B cell (primary cell): ENCODE measurements around the gene SLC8B1. TPM values are rescaled to one million over a fixed set of nuclear protein-coding genes. Genes with fewer than 3 reads are reported as not detected.

Experiments
- ATAC-seq: fragments of 200-7000 bp; cut with Tn5 transposase; one replicate; pipeline ENCODE4 v1.10.0; 2021; ENCODE audit warnings: low read depth, mild to moderate bottlenecking, moderate number of reproducible peaks, moderate library complexity
- CTCF ChIA-PET: fragments of 350-600 bp; sonication (Branson Sonifier 250); formaldehyde crosslinking; loops from one replicate; lab custom pipeline; 2021; ENCODE audit warnings: antibody characterized with exemption, inconsistent platforms; lab: Charles Lee
- POLR2A ChIA-PET: fragments of 350-600 bp; sonication (Branson Sonifier 250); formaldehyde crosslinking; loops from one replicate; lab custom pipeline; 2021; ENCODE audit warnings: antibody characterized with exemption; lab: Charles Lee
- DNase-seq: peaks from one replicate; pipeline ENCODE4 v3.0.0; 2013
- H2AFZ ChIP-seq: 2 replicates; pipeline ENCODE4 v1.6.1; 2012; ENCODE audit warnings: mild to moderate bottlenecking, low read depth, low read length; ENCODE audit not compliant: insufficient read depth, poor library complexity, severe bottlenecking
- H3K27ac ChIP-seq, 2 donors: 1 replicate in 1 of 2; 2 replicates in 1 of 2; pipeline ENCODE4 v1.5.1; 2012 to 2013; ENCODE audit warnings: low read length in 2 of 2, mild to moderate bottlenecking in 2 of 2, moderate library complexity in 1 of 2
- H3K27me3 ChIP-seq, 4 experiments: fragments of 200-600 bp in 1 of 4; sonication (generic) in 1 of 4; replicated peaks in 1 of 4; 1 replicate in 2 of 4; 2 replicates in 2 of 4; pipeline versions ENCODE4 v1.6.1 to v1.7.0; 2013 to 2016; ENCODE audit warnings: low read length in 3 of 4, mild to moderate bottlenecking in 2 of 4, mixed read lengths in 1 of 4, moderate library complexity in 1 of 4; ENCODE audit not compliant: insufficient read depth in 4 of 4, control insufficient read depth in 3 of 4; ENCODE audit errors: control extremely low read depth in 1 of 4
- H3K36me3 ChIP-seq, 2 experiments: replicated peaks in 1 of 2; 1 replicate in 1 of 2; 2 replicates in 1 of 2; pipeline versions ENCODE4 v1.6.1 to v1.7.1; 2013; ENCODE audit warnings: low read length in 1 of 2; ENCODE audit not compliant: insufficient read depth in 2 of 2, control insufficient read depth in 1 of 2; ENCODE audit errors: control extremely low read depth in 1 of 2, extremely low read depth in 1 of 2
- H3K4me1 ChIP-seq, 2 donors: fragments of 200-600 bp in 1 of 2; sonication (generic) in 1 of 2; 1 replicate in 1 of 2; 2 replicates in 1 of 2; pipeline versions ENCODE4 v1.5.1 to v1.6.1; 2013 to 2017; ENCODE audit warnings: low read length in 2 of 2; ENCODE audit not compliant: control insufficient read depth in 2 of 2, insufficient read depth in 2 of 2
- H3K4me2 ChIP-seq: replicated peaks from 2 replicates; pipeline ENCODE3; 2012; ENCODE audit warnings: mild to moderate bottlenecking, low read depth, low read length; ENCODE audit not compliant: poor library complexity, severe bottlenecking
- H3K4me3 ChIP-seq, 5 experiments: fragments of 200-600 bp in 1 of 5; sonication (generic) in 1 of 5; 1 replicate in 3 of 5; 2 replicates in 2 of 5; pipeline versions ENCODE4 v1.5.1 to v1.7.0; 2011 to 2016; ENCODE audit warnings: low read length in 4 of 5, mild to moderate bottlenecking in 4 of 5, low read depth in 2 of 5, control low read depth in 1 of 5, moderate library complexity in 1 of 5; ENCODE audit not compliant: insufficient read depth in 1 of 5; ENCODE audit errors: control extremely low read depth in 1 of 5, extremely low read depth in 1 of 5
- H3K79me2 ChIP-seq: fragments of 200-600 bp; sonication (generic); one replicate; pipeline ENCODE4 v1.6.0; 2016; ENCODE audit warnings: low read length; ENCODE audit not compliant: control insufficient read depth, insufficient read depth
- H3K9ac ChIP-seq: fragments of 200-600 bp; sonication (generic); 2 replicates; pipeline ENCODE4 v1.6.1; 2017; ENCODE audit warnings: mild to moderate bottlenecking, low read length, moderate library complexity
- H3K9me3 ChIP-seq, 3 donors: one replicate each; pipeline versions ENCODE4 v1.6.1 to v1.7.1; 2013; ENCODE audit warnings: low read length in 2 of 3; ENCODE audit not compliant: control insufficient read depth in 2 of 3, insufficient read depth in 1 of 3; ENCODE audit errors: control extremely low read depth in 1 of 3
- H4K20me1 ChIP-seq: 2 replicates; pipeline ENCODE4 v1.6.0; 2012; ENCODE audit warnings: mild to moderate bottlenecking, low read length; ENCODE audit not compliant: insufficient read depth, control insufficient read depth, poor library complexity, severe bottlenecking
- H3K27ac Mint-ChIP-seq: one replicate; pipeline ENCODE4 v1.8.0; 2021; ENCODE audit warnings: mixed read lengths
- H3K27me3 Mint-ChIP-seq: one replicate; pipeline ENCODE4 v1.8.0; 2021; ENCODE audit warnings: mixed read lengths
- H3K4me1 Mint-ChIP-seq: one replicate; pipeline ENCODE4 v1.8.0; 2021; ENCODE audit warnings: mixed read lengths
- H3K4me3 Mint-ChIP-seq: one replicate; pipeline ENCODE4 v1.8.0; 2021; ENCODE audit warnings: mixed read lengths
- H3K9me3 Mint-ChIP-seq: one replicate; pipeline ENCODE4 v1.8.0; 2022; ENCODE audit warnings: mixed read lengths; ENCODE audit not compliant: insufficient read depth
- CTCF ChIP-seq: fragments of 200-600 bp; IDR thresholded peaks from one replicate; pipeline ENCODE4 v1.8.0; 2022; ENCODE audit warnings: antibody characterized with exemption, mild to moderate bottlenecking
- EZH2 ChIP-seq: IDR thresholded peaks from 2 replicates; pipeline ENCODE4 v1.6.1; 2012; ENCODE audit warnings: borderline replicate concordance, low read depth, mild to moderate bottlenecking, moderate library complexity, low read length; ENCODE audit not compliant: insufficient read depth, poor library complexity, severe bottlenecking
- WGBS: methylation state at CpG from one replicate; pipeline ENCODE4 v1.1.5; 2013; ENCODE audit warnings: missing lambda C conversion rate; ENCODE audit not compliant: insufficient coverage; 5-methylcytosine and 5-hydroxymethylcytosine counted together
- intact Hi-C: fragments of 100-400 bp; cut with micrococcal nuclease; formaldehyde crosslinking; loops from one replicate; pipeline ENCODE4 v1.10.0; 2022
- polyA plus RNA-seq: library from polyadenylated mRNA; depleted of rRNA; stranded (reverse); fragments of >200 nt; gene quantifications from 2 replicates; pipeline ENCODE4 v1.2.3, GENCODE V29; 2012
- total RNA-seq, 2 donors: library from RNA; stranded (reverse); fragments of 120-200 nt in 1 of 2; gene quantifications; 1 replicate in 1 of 2; 2 replicates in 1 of 2; pipeline versions ENCODE4 v1.2.3 to v1.2.4, GENCODE V29; 2013 to 2022

The SLC8B1 gene
- total and polyA plus RNA-seq, 2 donors (not counting 1 experiment from before 2014, with no cell fraction given), result 18.7 to 35.6 TPM

GRCh38 chr12:113260636-113261300, 74.1 kb downstream of the SLC8B1 start:
- Histone ChIP-seq H3K4me3 (no peak overlapping the region), H3K27ac (peak overlapping the region in 1 of 2 donors; percentile 25), H3K4me2 (no peak overlapping the region), H3K79me2 (peaks cover 9% of the 10 kb centered on the region), H3K4me1 (peaks cover 17 to 20% of the 10 kb centered on the region in 2 donors), H3K27me3 (no peaks in the 10 kb centered on the region), H3K36me3 (peaks cover 5 to 17% of the 10 kb centered on the region in 2 experiments), H4K20me1 (no peaks in the 10 kb centered on the region), H2AFZ (no peak overlapping the region), H3K9me3 (peaks cover 0 to 5% (median 0%) of the 10 kb centered on the region in 3 donors), H3K9ac (no peak overlapping the region)
- ATAC-seq (no peak), DNase-seq (no peak)
- no peaks in the 10 kb centered on the region for H3K9me3 Mint-ChIP-seq
- 58% methylated on average over 7 of the region's 12 CpGs for WGBS
- ChIA-PET CTCF (interaction anchor here (0.7 to 1.6 kb wide), 3 partner anchors 53 to 165 kb away, joined by 3 to 5 read pairs (median 3); no protein-coding TSS in a partner anchor), POLR2A (no interaction called here)
- intact Hi-C loops, result no loop called here
- H3K4me3 Mint-ChIP-seq, result no peak overlapping the region
- no peaks in the 10 kb centered on the region for H3K27me3 Mint-ChIP-seq
- no peak overlapping the region for H3K27ac Mint-ChIP-seq
- H3K4me1 Mint-ChIP-seq, result peaks cover 24% of the 10 kb centered on the region
- TF ChIP-seq CTCF, result no peak

- Histone ChIP-seq H3K4me2 (no peak overlapping the region), H4K20me1 (no peaks in the 10 kb centered on the region), H3K9me3 (peaks cover 0 to 5% (median 0%) of the 10 kb centered on the region in 3 donors), H3K27ac (peak overlapping the region in 1 of 2 donors; percentile 25), H3K4me1 (peaks cover 17 to 20% of the 10 kb centered on the region in 2 donors), H2AFZ (no peak overlapping the region), H3K9ac (no peak overlapping the region), H3K27me3 (no peaks in the 10 kb centered on the region), H3K36me3 (peaks cover 5 to 16% of the 10 kb centered on the region in 2 experiments), H3K79me2 (peaks cover 9% of the 10 kb centered on the region), H3K4me3 (no peak overlapping the region)
- Mint-ChIP-seq H3K27me3 (no peaks in the 10 kb centered on the region), H3K27ac (peak overlapping the region; percentile 50), H3K9me3 (no peaks in the 10 kb centered on the region), H3K4me3 (no peak overlapping the region), H3K4me1 (peaks cover 24% of the 10 kb centered on the region)
- ATAC-seq (no peak), DNase-seq (no peak)
- ChIA-PET POLR2A (no interaction called here), CTCF (interaction anchor here (1.1 to 1.6 kb wide), 2 partner anchors 52 to 165 kb away, joined by 3 to 5 read pairs; no protein-coding TSS in a partner anchor)
- 81% methylated on average over 3 of the region's 5 CpGs for WGBS
- intact Hi-C loops, result no loop called here
- TF ChIP-seq EZH2, result no peak
- no peak for TF ChIP-seq CTCF
These were observed 74.8 kb downstream of the SLC8B1 start for GRCh38 chr12:113260127-113260526.
